ENCODE measurements around the gene PMFBP1.
"Not testable (repeated sequence)": the region's sequence is repeated elsewhere in the genome, so short reads cannot be mapped to it uniquely, and the experiment has no call there.

PMFBP1 gene

GRCh38 chr16:72104905-72105304 lies 67.0 kb downstream of the PMFBP1 start:
- DNase-seq: no peak

- DNase-seq: no peak
Measured at GRCh38 chr16:72101195-72101594, 70.8 kb downstream of the PMFBP1 start.

- DNase-seq: peak; percentile 23 to 53
Measured at GRCh38 chr16:72099377-72099818, 72.6 kb downstream of the PMFBP1 start.

- no peak for DNase-seq
Measured at GRCh38 chr16:72098936-72099335, 73.0 kb downstream of the PMFBP1 start.

DNA sequence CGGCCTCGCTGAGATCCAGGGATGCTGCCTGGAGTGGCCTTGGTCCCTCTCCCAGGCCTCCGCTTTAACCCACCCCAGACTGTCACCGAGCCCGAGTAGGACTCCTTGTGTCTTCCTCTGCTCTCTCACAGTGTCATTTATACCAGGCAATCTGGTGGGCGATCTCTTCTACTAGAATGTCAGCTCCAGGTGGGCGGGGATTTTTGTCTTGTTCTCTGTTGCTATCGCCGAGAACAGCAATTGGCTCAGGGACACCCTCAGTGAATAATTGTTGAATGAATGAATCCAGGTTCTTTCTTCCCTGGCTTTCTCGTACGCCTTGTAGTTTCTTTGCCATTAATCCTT lies 77.7 kb downstream of the PMFBP1 start:
- no peak for DNase-seq

DNA sequence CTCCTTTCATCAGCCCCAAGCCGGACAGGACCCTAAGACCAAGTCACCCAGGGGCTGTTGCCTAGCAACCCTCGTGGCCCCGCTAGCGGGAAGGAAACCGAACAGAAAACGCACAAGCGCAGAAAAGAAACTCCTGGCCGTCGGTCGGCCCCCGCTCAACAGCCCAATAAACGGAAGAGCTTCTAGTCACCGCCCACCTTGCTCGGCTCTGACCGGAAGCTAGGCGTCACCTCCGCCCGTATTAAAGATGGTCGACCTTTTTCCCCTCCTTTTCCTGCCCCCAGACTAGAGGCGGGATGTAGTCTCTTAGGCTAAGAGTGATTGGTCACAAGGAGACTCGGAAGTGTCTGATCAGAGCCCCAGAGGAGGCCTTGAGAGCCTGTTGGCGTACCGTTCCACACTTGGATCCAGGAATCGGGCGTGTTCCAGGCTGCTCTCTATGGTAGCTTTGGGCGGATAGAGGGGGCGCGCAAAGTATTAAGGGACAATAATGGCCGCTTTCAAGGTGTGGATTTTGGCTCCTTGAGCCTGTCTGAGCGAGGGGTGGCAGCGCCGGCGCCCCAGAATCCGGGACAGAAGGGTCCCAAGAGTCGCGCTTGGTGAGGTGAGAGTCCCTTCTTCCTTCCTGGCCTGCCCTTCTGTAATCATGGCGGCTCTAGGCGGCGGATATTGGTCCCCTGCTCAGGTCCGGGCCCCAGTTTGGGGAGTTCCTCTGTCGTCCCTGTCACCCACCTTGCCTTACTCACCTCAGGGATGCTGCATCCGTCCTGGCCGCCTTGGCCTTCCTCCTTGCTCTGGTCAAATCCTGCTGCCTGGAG lies 78.3 kb downstream of the PMFBP1 start, which contains the start of the genes DHX38 and TXNL4B:
Gene DHX38, plus strand, starts transcription at position 400 of the 818 bp plus-strand sequence. CDS start 2,311 bp downstream, outside the sequence.
Gene TXNL4B, minus strand, starts transcription at position 173 of the 818 bp plus-strand sequence. CDS start 2,871 bp downstream, outside the sequence.
- peak; percentile 98 to 99 for DNase-seq

DNA sequence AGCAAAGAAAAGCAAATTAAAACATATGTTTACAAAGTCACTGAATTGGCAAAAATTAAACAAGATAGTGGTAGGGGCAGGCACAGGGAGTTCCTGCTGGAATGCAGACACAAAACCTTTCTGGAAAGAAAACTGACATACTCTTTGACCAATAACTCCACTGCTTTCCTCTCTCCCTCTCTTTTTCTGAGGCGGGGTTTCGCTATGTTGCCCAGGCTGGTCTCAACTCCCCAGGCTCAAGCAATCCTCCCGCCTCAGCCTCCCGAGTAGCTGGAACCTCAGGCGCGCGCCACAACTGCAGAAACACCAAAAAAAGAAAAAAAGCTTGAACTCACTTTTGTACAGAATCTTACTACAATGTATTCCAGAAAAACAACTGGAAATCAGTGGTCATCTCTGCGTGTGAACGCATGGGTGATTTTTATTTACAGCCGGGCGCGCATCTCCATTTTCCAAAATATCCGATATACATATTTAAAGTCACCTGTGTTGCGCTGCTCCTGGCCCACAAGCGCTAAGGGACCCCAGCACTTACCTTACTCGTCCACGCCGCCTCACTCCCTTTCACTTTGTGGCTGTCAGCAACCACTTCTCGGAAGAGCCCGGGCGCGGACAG lies 79.0 kb downstream of the PMFBP1 start:
- peak in 1 of 2 experiments; percentile 1 for DNase-seq

GRCh38 chr16:72091217-72091616 lies 80.7 kb downstream of the PMFBP1 start:
- DNase-seq: no peak

- no peak for DNase-seq
Measured at GRCh38 chr16:72085002-72085401, 87.0 kb downstream of the PMFBP1 start.

DNA sequence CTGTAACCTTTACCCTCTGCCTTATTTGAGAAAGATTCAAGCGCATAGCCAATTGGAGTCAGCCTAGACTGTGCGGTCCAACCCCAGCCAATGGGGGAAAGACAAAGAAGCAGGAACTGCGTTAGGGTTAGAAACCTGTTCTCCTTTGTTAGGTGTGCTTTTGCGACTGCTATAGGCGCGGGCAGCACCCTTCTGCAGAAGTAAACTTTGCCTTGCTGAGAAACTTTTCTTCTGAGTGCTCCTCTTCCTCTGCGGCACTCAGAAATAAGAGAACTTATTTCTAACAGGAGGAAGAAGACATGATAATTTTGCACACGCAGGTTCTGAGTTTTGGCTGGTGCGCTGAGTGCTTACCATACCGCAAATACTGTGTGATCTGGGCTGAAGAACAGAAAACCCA lies 87.5 kb downstream of the PMFBP1 start:
- no peak for DNase-seq

- no peak for DNase-seq
Measured at GRCh38 chr16:72083778-72084404, 88.1 kb downstream of the PMFBP1 start.

GRCh38 chr16:72076991-72077706 lies 94.8 kb downstream of the PMFBP1 start:
- DNase-seq: not testable (repeated sequence)

DNA sequence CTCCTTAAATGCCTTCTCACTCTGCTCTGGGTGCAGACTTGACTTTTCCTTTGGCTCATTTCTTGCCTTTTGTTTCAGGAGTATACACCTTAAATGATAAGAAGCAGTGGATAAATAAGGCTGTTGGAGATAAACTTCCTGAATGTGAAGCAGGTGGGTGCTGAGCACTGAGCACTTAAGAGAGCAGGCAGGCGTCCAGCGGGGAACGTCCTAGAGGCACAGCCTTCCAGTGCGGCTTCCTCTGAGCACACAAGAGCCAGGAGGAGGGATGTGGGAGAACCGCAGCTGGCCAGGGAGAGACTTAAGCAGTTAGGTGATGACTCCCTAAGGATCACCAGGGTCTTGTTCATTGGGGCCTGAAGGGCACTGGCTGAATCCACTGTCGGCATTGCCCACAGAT lies 96.9 kb downstream of the PMFBP1 start:
- not testable (repeated sequence) for DNase-seq

GRCh38 chr16:72073560-72074230 lies 98.3 kb downstream of the PMFBP1 start:
- no peak for DNase-seq

GRCh38 chr16:72072514-72073342 lies 99.2 kb downstream of the PMFBP1 start:
- no peak for DNase-seq
